Left renal pelvis (tissue), 4 donors: Measurements from ENCODE around the gene CES1. TPM values are rescaled to one million over a fixed set of nuclear protein-coding genes. Genes with fewer than 3 reads are reported as not detected.
"Not testable (repeated sequence)": the region's sequence is repeated elsewhere in the genome, so short reads cannot be mapped to it uniquely, and the experiment has no call there.

Experiments
- DNase-seq, 4 donors: peaks; one replicate each; pipeline ENCODE4 v3.0.0-alpha.2; 2013; ENCODE audit warnings: low read depth in 4 of 4, low spot score in 3 of 4
- polyA plus RNA-seq, 4 donors: library from polyadenylated mRNA; unstranded; fragments of 120-200 nt; gene quantifications; one replicate each; pipeline ENCODE4 v1.2.1, GENCODE V29; 2013; ENCODE audit not compliant: insufficient read length in 4 of 4

CES1 gene
- polyA plus RNA-seq, 4 donors = 2.1 to 35.8 (median 2.4) TPM

- no peak for DNase-seq
Measured at GRCh38 chr16:55832425-55832772, 497 bp downstream of the CES1 start.

- no peak for DNase-seq
Measured at GRCh38 chr16:55830658-55831294, 2.1 kb downstream of the CES1 start.

- not testable (repeated sequence) for DNase-seq
Measured at GRCh38 chr16:55829232-55829631, 3.7 kb downstream of the CES1 start.

GRCh38 chr16:55828680-55829079 lies 4.2 kb downstream of the CES1 start:
- DNase-seq = no peak

GRCh38 chr16:55825115-55825728 lies 7.7 kb downstream of the CES1 start:
- no peak for DNase-seq

GRCh38 chr16:55824473-55825000 lies 8.4 kb downstream of the CES1 start:
- no peak for DNase-seq

GRCh38 chr16:55822280-55822810 lies 10.6 kb downstream of the CES1 start:
- DNase-seq = no peak

- no peak for DNase-seq
Measured at GRCh38 chr16:55821210-55821609, 11.7 kb downstream of the CES1 start.

GRCh38 chr16:55820615-55821014 lies 12.3 kb downstream of the CES1 start:
- no peak for DNase-seq

- DNase-seq = no peak
Measured at GRCh38 chr16:55817236-55817912, 15.5 kb downstream of the CES1 start.

GRCh38 chr16:55816222-55816621 lies 16.7 kb downstream of the CES1 start:
- not testable (repeated sequence) for DNase-seq

- no peak for DNase-seq
Measured at GRCh38 chr16:55815320-55815719, 17.6 kb downstream of the CES1 start.

- not testable (repeated sequence) for DNase-seq
Measured at GRCh38 chr16:55814174-55814573, 18.7 kb downstream of the CES1 start.

- not testable (repeated sequence) for DNase-seq
Measured at GRCh38 chr16:55813730-55814129, 19.2 kb downstream of the CES1 start.

GRCh38 chr16:55812951-55813350 lies 19.9 kb downstream of the CES1 start:
- DNase-seq = no peak

- DNase-seq = no peak
Measured at GRCh38 chr16:55811811-55812210, 21.1 kb downstream of the CES1 start.

GRCh38 chr16:55810451-55810961 lies 22.4 kb downstream of the CES1 start:
- DNase-seq = no peak

GRCh38 chr16:55809851-55810250 lies 23.0 kb downstream of the CES1 start:
- DNase-seq = no peak

GRCh38 chr16:55809386-55809785 lies 23.5 kb downstream of the CES1 start:
- DNase-seq = no peak

GRCh38 chr16:55808286-55808685 lies 24.6 kb downstream of the CES1 start:
- not testable (repeated sequence) for DNase-seq

- not testable (repeated sequence) for DNase-seq
Measured at GRCh38 chr16:55805104-55805503, 27.8 kb downstream of the CES1 start.
